IPS-18a (cell line): Measurements from ENCODE around the gene SPACA6.
"Not testable (repeated sequence)": the region's sequence is repeated elsewhere in the genome, so short reads cannot be mapped to it uniquely, and the experiment has no call there.

ENCODE experiments used
- H3K27ac ChIP-seq: one replicate; pipeline ENCODE4 v1.5.1; 2013; ENCODE audit warnings: low read length
- H3K27me3 ChIP-seq: one replicate; pipeline ENCODE4 v1.6.1; 2013; ENCODE audit warnings: mild to moderate bottlenecking, low read length; ENCODE audit not compliant: control insufficient read depth, insufficient read depth
- H3K36me3 ChIP-seq: one replicate; pipeline ENCODE4 v1.6.1; 2013; ENCODE audit warnings: low read depth, low read length; ENCODE audit not compliant: control insufficient read depth
- H3K4me1 ChIP-seq: one replicate; pipeline ENCODE4 v1.6.1; 2013; ENCODE audit warnings: low read depth, low read length; ENCODE audit not compliant: control insufficient read depth
- H3K4me3 ChIP-seq: one replicate; pipeline ENCODE4 v1.5.1; 2013; ENCODE audit warnings: low read length
- H3K9ac ChIP-seq: one replicate; pipeline ENCODE4 v1.6.1; 2013; ENCODE audit warnings: mild to moderate bottlenecking, low read length, moderate library complexity
- H3K9me3 ChIP-seq: one replicate; pipeline ENCODE4 v1.6.1; 2013; ENCODE audit warnings: low read depth, low read length; ENCODE audit not compliant: control insufficient read depth

SPACA6 gene, protein sequence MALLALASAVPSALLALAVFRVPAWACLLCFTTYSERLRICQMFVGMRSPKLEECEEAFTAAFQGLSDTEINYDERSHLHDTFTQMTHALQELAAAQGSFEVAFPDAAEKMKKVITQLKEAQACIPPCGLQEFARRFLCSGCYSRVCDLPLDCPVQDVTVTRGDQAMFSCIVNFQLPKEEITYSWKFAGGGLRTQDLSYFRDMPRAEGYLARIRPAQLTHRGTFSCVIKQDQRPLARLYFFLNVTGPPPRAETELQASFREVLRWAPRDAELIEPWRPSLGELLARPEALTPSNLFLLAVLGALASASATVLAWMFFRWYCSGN

DNA sequence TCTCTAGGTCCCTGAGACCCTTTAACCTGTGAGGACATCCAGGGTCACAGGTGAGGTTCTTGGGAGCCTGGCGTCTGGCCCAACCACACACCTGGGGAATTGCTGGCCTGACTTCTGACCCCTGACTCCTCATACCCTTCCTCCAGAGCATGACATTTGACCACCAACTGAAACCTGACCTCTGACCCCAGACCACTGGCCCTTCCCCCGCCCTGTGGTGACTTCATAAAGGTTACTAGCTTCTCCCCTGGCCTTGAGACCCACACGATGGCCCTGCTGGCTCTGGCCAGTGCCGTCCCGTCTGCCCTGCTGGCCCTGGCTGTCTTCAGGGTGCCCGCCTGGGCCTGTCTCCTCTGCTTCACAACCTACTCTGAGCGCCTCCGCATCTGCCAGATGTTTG lies at the start of gene SPACA6:
SPACA6 (plus strand) TSS at position 71 of the 400 bp plus-strand sequence; CDS start at position 268, 197 bp downstream.
- Histone ChIP-seq H3K4me1 (peaks cover 8% of the 10 kb centered on the region), H3K36me3 (peaks cover 3% of the 10 kb centered on the region), H3K4me3 (no peak within 1 kb of the TSS), H3K9ac (no peak within 1 kb of the TSS), H3K27me3 (no peaks in the 10 kb centered on the region), H3K9me3 (no peaks in the 10 kb centered on the region), H3K27ac (no peak within 1 kb of the TSS)

DNA sequence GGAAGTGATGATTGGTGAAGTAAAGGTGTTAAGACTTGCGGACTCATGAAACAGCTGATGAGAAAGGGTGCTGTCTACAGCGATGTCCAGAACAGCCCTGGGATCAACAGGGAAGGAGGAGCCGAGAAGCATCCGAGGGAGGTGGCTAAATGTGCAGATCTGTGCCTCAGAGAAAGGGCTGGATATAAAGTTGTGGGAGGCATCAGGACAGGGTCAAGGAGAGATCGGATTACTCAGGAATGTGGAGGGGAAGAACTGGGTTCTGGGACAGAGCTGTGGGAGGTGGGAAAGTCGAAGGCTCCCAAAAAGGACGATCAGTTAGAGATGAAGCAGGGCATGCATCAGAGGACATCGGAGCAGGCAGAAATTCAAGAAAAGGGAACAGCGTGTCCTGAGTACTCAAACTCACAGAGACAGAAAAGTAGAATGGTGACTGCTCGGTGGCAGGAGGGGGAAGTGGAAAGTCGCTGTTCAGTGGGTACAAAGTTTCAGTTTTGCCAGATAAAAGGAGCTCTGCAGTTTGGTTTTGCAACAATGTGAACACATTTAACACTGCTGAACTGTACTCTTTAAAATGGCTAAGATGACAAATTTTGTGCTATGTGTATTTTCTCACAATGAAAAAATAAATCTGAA lies 48.4 kb upstream of the SPACA6 start:
- H3K36me3 ChIP-seq, result no peaks in the 10 kb centered on the region
- H3K27me3 ChIP-seq, result no peaks in the 10 kb centered on the region
- H3K27ac ChIP-seq, result no peak overlapping the region
- no peak overlapping the region for H3K4me3 ChIP-seq
- H3K4me1 ChIP-seq, result no peaks in the 10 kb centered on the region
- H3K9ac ChIP-seq, result no peak overlapping the region
- no peaks in the 10 kb centered on the region for H3K9me3 ChIP-seq

DNA sequence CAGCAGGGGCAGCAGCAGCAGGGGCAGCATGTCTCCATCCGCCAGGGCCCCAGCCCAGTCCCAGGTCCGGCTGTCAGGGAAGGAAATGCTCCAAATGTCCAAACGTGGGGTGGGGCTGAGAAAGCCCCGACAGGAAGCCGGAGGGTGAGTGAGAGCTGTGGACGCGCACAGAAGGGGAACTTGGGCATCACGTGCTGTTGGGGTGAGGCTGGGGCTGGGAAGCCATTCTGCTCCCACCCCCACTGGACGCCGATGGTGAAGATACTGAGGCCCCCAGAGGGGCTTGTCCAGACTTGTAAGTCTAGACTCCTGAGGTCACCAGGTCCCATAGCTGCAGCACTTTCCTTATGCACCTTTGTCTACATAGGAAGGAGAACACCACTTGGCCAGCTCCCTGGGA lies 46.4 kb upstream of the SPACA6 start, which contains the start of gene SIGLEC14:
SIGLEC14 (minus strand) TSS at position 96 of the 400 bp plus-strand sequence; CDS start at position 30, 66 bp downstream.
- H3K9me3 ChIP-seq, H3K27me3 ChIP-seq, H3K36me3 ChIP-seq, H3K4me1 ChIP-seq, H3K4me3 ChIP-seq, H3K9ac ChIP-seq, H3K27ac ChIP-seq: not testable (repeated sequence)

DNA sequence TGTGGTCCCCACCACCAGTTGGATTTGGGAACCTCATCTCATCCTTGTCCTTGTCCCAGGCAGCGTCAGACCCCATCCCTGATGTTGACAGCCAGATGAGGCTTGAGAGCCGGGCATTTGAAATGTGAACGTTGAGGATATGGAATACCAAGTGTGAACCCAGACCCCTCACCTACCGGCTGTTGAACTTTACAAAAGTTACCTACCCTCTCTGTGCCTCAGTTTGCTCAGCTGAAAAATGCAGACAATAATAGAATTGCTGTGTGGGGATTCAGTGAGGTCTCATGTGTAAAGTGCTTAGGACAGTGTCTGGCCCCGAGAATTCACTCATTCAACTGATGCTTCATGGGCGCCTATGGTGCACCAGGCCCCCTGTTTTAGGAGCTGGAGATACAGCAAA lies 45.8 kb upstream of the SPACA6 start:
- Histone ChIP-seq H3K9me3 (no peaks in the 10 kb centered on the region), H3K4me1 (no peaks in the 10 kb centered on the region), H3K9ac (no peak overlapping the region), H3K27ac (no peak overlapping the region), H3K36me3 (no peaks in the 10 kb centered on the region), H3K27me3 (no peaks in the 10 kb centered on the region), H3K4me3 (no peak overlapping the region)

DNA sequence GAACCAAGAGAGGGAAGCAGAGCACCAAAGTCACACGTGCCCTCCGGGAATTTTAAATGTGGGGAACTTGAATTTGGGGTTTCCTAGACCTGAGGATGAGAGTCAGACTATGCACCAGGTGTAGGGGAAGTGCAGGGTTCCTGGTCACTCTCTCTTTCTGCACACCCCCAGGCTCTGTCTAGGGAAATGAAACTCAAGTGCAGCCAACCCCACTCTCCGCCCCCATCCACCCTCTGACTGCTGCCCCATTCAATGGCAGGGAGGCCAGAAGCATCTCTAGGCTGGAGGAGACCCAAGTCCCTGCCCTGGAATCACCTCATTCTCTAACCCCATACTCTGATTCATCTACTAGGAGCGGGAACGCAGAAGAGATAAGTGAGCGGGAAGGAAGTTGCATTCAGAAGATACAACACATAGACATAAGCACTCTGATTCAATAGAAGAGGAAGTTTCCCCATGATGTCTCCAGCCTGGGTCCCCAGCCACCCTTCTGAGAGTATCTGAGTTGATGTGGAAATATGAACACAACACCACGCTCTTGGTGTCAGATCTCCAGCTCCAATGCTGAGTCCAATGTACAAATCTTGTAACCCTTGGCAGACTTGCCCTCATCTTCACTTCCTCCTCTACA lies 41.8 kb upstream of the SPACA6 start:
- Histone ChIP-seq H3K36me3 (no peaks in the 10 kb centered on the region), H3K9me3 (peaks cover 8% of the 10 kb centered on the region), H3K4me1 (no peaks in the 10 kb centered on the region), H3K4me3 (no peak overlapping the region), H3K27ac (no peak overlapping the region), H3K27me3 (no peaks in the 10 kb centered on the region), H3K9ac (no peak overlapping the region)

DNA sequence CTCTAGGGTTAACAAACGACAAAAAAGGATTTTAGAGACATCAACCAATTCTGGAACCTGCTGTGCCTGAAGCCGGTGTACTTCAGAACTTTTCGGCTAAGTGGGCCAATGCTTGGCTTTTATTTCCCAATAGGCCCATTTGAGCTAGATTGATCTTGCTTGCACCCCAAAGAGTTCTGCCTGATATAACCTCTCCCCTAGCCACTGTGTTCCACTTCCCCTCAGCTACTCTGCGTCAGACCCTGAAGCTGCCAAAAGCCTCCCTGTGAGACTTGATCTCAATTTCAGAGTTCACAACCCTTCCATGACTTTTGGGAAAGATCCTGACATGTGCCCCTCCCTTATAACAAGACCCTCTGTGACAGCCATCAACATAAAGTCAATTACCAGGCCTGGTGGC lies 40.9 kb upstream of the SPACA6 start:
- H3K27ac ChIP-seq, result no peak overlapping the region

DNA sequence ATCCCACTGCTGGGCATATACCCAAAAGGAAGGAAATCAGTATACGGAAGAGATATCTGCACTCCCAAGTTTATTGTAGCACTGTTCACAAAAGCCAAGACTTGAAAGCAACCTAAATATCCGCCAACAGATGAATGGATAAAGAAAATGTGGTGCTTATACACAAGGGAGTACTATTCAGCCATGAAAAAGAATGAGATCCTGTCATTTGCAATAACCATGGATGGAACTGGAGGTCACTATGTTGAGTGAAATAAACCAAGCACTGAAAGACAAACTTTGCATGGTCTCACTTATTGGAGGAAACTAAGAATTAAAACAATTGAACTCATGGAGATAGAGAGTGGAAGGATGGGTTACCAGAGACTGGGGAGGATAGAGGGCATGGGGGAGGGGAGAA lies 40.0 kb upstream of the SPACA6 start:
- Histone ChIP-seq H3K27me3 (no peaks in the 10 kb centered on the region), H3K9me3 (peaks cover 8% of the 10 kb centered on the region), H3K4me3 (no peak overlapping the region), H3K4me1 (no peaks in the 10 kb centered on the region), H3K9ac (no peak overlapping the region), H3K36me3 (no peaks in the 10 kb centered on the region), H3K27ac (no peak overlapping the region)

More for the DNA sequence above, 40.9 kb upstream of the SPACA6 start:
- Histone ChIP-seq H3K9me3 (peaks cover 8% of the 10 kb centered on the region), H3K36me3 (no peaks in the 10 kb centered on the region), H3K4me1 (no peaks in the 10 kb centered on the region), H3K27me3 (no peaks in the 10 kb centered on the region), H3K4me3 (no peak overlapping the region), H3K9ac (no peak overlapping the region)

DNA sequence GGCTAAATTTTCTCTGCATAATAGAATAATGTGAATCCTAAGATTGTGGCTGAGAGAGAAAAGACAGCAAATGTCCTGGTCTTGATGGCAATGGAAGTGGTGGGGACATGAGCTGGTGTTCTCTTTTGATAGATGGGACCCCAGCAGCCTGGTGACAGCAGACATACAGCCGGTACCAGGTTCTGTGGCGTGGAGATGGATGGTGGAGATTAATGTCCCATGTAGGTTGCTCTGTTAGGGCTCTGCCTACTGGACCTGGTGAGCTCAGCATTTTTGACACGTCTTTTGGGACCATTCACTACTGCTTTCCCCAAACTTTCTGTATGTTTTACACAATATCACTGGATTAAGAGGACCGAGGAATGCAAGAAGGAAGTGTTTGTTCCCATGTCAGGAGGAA lies 38.3 kb upstream of the SPACA6 start:
- Histone ChIP-seq H3K9ac (no peak overlapping the region), H3K27ac (no peak overlapping the region), H3K4me1 (no peaks in the 10 kb centered on the region), H3K36me3 (no peaks in the 10 kb centered on the region), H3K4me3 (no peak overlapping the region), H3K27me3 (no peaks in the 10 kb centered on the region), H3K9me3 (peaks cover 8% of the 10 kb centered on the region)

DNA sequence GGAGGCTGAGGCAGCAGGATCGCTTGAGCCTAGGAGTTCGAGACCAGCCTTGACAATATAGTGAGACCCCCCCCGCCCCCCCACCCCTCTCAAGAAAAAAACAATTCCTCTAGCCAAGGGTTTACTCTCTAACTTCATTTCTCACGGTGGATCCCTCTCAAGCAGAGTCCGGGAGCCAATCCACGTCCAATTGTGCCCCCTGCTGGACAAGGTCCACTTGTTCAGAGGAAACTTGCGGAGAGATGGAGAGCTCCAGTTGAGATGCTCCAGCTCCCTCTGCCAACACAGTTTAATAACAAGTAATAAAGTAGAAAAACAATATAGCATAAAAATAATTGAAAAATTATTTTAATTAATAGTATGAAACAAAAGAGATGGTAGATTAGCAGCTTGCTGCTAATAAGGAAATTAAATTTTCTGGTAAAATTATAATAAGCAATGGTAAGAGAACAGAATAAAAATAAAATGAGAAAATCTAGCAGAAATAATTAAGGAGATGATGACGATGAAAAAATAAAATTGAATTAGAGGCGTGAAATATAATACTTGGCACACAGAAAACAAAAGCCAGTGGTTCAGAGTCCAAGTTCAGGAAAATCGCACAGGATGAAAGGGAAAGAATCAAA lies 32.0 kb upstream of the SPACA6 start:
- no peak overlapping the region for H3K4me3 ChIP-seq
- H3K9ac ChIP-seq, result no peak overlapping the region
- H3K27ac ChIP-seq, result no peak overlapping the region
- H3K4me1 ChIP-seq, result no peaks in the 10 kb centered on the region
- no peaks in the 10 kb centered on the region for H3K27me3 ChIP-seq
- no peaks in the 10 kb centered on the region for H3K9me3 ChIP-seq
- no peaks in the 10 kb centered on the region for H3K36me3 ChIP-seq

DNA sequence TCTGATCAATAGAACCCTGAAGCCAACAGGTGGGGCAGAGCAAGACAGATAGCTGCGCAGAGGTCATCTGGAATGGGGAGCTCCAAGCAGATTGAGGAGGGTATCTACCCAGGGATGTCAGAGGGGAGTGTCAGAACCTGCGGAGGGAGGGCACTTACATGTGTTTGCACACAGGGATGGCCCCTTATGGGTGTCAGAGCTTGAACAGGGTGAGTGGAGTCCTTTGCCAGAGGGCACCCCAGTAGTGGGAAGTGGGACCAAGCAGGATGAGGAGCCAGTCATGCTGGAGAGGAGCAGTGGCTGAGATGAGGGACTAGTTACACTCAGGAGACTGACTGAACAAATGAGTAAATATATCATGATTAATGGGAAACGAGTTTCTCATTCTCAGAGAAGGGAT lies 29.5 kb upstream of the SPACA6 start:
- no peak overlapping the region for H3K27ac ChIP-seq
- no peaks in the 10 kb centered on the region for H3K27me3 ChIP-seq
- H3K36me3 ChIP-seq, result no peaks in the 10 kb centered on the region
- H3K9me3 ChIP-seq, result no peaks in the 10 kb centered on the region
- no peak overlapping the region for H3K9ac ChIP-seq
- no peaks in the 10 kb centered on the region for H3K4me1 ChIP-seq
- no peak overlapping the region for H3K4me3 ChIP-seq

DNA sequence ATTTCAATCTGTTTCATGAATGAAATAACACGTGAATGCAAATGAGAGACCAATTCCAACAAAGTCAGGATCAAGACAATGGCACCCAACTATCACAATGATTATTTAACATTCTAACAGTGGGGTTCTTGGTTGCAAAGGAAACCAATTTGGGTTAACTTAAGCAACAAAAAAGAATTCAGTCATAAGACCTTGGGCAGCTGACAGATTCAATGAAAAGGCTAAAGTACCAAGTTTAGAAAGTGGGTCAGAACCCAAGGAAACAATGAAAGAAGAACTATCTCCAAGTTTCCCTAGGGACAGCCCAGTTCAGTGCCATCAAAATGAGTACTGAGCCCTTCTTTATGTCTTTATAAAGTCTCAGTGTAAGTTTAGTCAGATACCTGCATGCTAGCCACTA lies 29.0 kb upstream of the SPACA6 start:
- H3K27me3 ChIP-seq, result no peaks in the 10 kb centered on the region
- H3K9me3 ChIP-seq, result no peaks in the 10 kb centered on the region
- H3K4me1 ChIP-seq, result no peaks in the 10 kb centered on the region
- H3K4me3 ChIP-seq, result no peak overlapping the region
- H3K9ac ChIP-seq, result no peak overlapping the region
- no peaks in the 10 kb centered on the region for H3K36me3 ChIP-seq
- no peak overlapping the region for H3K27ac ChIP-seq
